ENCODE data around the gene IGSF11.
"Not testable (repeated sequence)": the region's sequence is repeated elsewhere in the genome, so short reads cannot be mapped to it uniquely, and the experiment has no call there.

IGSF11 gene

GRCh38 chr3:118980832-118981231 lies 53.8 kb downstream of the IGSF11 start:
- in situ Hi-C loops (cut with MboI; ENCODE audit: low sequenced_read_pairs, unreplicated experiment) = no loop called here
- no peak for TF ChIP-seq CTCF (IDR thresholded peaks at IDR 0.05; ENCODE audit: borderline replicate concordance, control extremely low read depth, extremely low read depth, insufficient read depth, missing control alignments)
- DNase-seq (ENCODE audit: low spot score) = no peak

GRCh38 chr3:118978393-118978758 lies 56.3 kb downstream of the IGSF11 start:
- in situ Hi-C loops (cut with MboI; ENCODE audit: low sequenced_read_pairs, unreplicated experiment) = no loop called here
- no peak for TF ChIP-seq CTCF (IDR thresholded peaks at IDR 0.05; ENCODE audit: borderline replicate concordance, control extremely low read depth, extremely low read depth, insufficient read depth, missing control alignments)

GRCh38 chr3:118977671-118978392 lies 56.8 kb downstream of the IGSF11 start:
- no peak for DNase-seq (ENCODE audit: low spot score)
- in situ Hi-C loops (cut with MboI; ENCODE audit: low sequenced_read_pairs, unreplicated experiment) = no loop called here

More at GRCh38 chr3:118978393-118978758, 56.3 kb downstream of the IGSF11 start:
- DNase-seq (ENCODE audit: low spot score) = no peak

GRCh38 chr3:118977118-118977517 lies 57.5 kb downstream of the IGSF11 start:
- no peak for DNase-seq (ENCODE audit: low spot score)
- in situ Hi-C loops (cut with MboI; ENCODE audit: low sequenced_read_pairs, unreplicated experiment) = no loop called here
- TF ChIP-seq CTCF (IDR thresholded peaks at IDR 0.05; ENCODE audit: borderline replicate concordance, control extremely low read depth, extremely low read depth, insufficient read depth, missing control alignments) = no peak

More at GRCh38 chr3:118977671-118978392, 56.8 kb downstream of the IGSF11 start:
- no peak for TF ChIP-seq CTCF (IDR thresholded peaks at IDR 0.05; ENCODE audit: borderline replicate concordance, control extremely low read depth, extremely low read depth, insufficient read depth, missing control alignments)

GRCh38 chr3:118975476-118975875 lies 59.2 kb downstream of the IGSF11 start:
- DNase-seq (ENCODE audit: low spot score); in situ Hi-C loops (cut with MboI; ENCODE audit: low sequenced_read_pairs, unreplicated experiment): not testable (repeated sequence)

- in situ Hi-C loops (cut with MboI; ENCODE audit: low sequenced_read_pairs, unreplicated experiment) = no loop called here
- no peak for DNase-seq (ENCODE audit: low spot score)
- no peak for TF ChIP-seq CTCF (IDR thresholded peaks at IDR 0.05; ENCODE audit: borderline replicate concordance, control extremely low read depth, extremely low read depth, insufficient read depth, missing control alignments)
Measured at GRCh38 chr3:118974356-118975097, 60.1 kb downstream of the IGSF11 start.

GRCh38 chr3:118973050-118973449 lies 61.6 kb downstream of the IGSF11 start:
- no peak for TF ChIP-seq CTCF (IDR thresholded peaks at IDR 0.05; ENCODE audit: borderline replicate concordance, control extremely low read depth, extremely low read depth, insufficient read depth, missing control alignments)
- in situ Hi-C loops (cut with MboI; ENCODE audit: low sequenced_read_pairs, unreplicated experiment) = no loop called here
- no peak for DNase-seq (ENCODE audit: low spot score)
